ENCODE results near the gene IGF1R.

The IGF1R gene

GRCh38 chr15:98868564-98868963 is 220.2 kb downstream of the IGF1R start:
- no peak for DNase-seq

GRCh38 chr15:98870788-98871187 is 222.4 kb downstream of the IGF1R start:
- no peak for DNase-seq

GRCh38 chr15:98872774-98873173 is 224.4 kb downstream of the IGF1R start:
- no peak for DNase-seq

- DNase-seq, result peak; percentile 32
Observed at GRCh38 chr15:98873441-98874218, 225.3 kb downstream of the IGF1R start.

GRCh38 chr15:98874370-98874769 is 226.0 kb downstream of the IGF1R start:
- no peak for DNase-seq

- DNase-seq, result no peak
Observed at GRCh38 chr15:98874773-98875172, 226.4 kb downstream of the IGF1R start.

GRCh38 chr15:98875309-98875708 is 227.0 kb downstream of the IGF1R start:
- DNase-seq, result no peak

GRCh38 chr15:98876451-98877369 is 228.4 kb downstream of the IGF1R start:
- no peak for DNase-seq

- no peak for DNase-seq
Observed at GRCh38 chr15:98878172-98878571, 229.8 kb downstream of the IGF1R start.

GRCh38 chr15:98878862-98879261 is 230.5 kb downstream of the IGF1R start:
- DNase-seq, result no peak

- DNase-seq, result peak; percentile 40
Observed at GRCh38 chr15:98881526-98882520, 233.5 kb downstream of the IGF1R start.

- DNase-seq, result no peak
Observed at GRCh38 chr15:98883478-98883877, 235.1 kb downstream of the IGF1R start.

- no peak for DNase-seq
Observed at GRCh38 chr15:98884894-98885293, 236.6 kb downstream of the IGF1R start.

GRCh38 chr15:98887976-98888375 is 239.6 kb downstream of the IGF1R start:
- DNase-seq, result no peak

- DNase-seq, result peak; percentile 53
Observed at GRCh38 chr15:98888820-98889479, 240.6 kb downstream of the IGF1R start.

GRCh38 chr15:98889930-98890695 is 241.8 kb downstream of the IGF1R start:
- peak; percentile 95 for DNase-seq

GRCh38 chr15:98891301-98891700 is 243.0 kb downstream of the IGF1R start:
- DNase-seq, result no peak

GRCh38 chr15:98893401-98893800 is 245.1 kb downstream of the IGF1R start:
- DNase-seq, result no peak

- DNase-seq, result no peak
Observed at GRCh38 chr15:98894312-98894711, 246.0 kb downstream of the IGF1R start.

GRCh38 chr15:98896002-98896721 is 247.8 kb downstream of the IGF1R start:
- DNase-seq, result peak; percentile 66
